Adrenal gland (tissue), 12 donors: ENCODE measurements around the gene LILRA6. TPM values are rescaled to one million over a fixed set of nuclear protein-coding genes. Genes with fewer than 3 reads are reported as not detected.

Experiments
- DNase-seq, 7 donors: peaks; one replicate each; pipeline ENCODE4 v3.0.0-alpha.2; 2019 to 2020
- H3K27ac ChIP-seq, 5 donors: fragments of 200-600 bp; sonication (generic) in 4 of 5; 1 replicate in 3 of 5; 2 replicates in 2 of 5; pipeline versions ENCODE4 v1.5.1 to v1.8.0; 2016 to 2020; ENCODE audit warnings: mild to moderate bottlenecking in 1 of 5
- H3K27me3 ChIP-seq: fragments of 200-600 bp; 2 replicates; pipeline ENCODE4 v1.8.0; 2021
- H3K36me3 ChIP-seq, 2 donors: fragments of 200-600 bp; replicated peaks in 1 of 2; 1 replicate in 1 of 2; 2 replicates in 1 of 2; pipeline versions ENCODE4 v1.5.1 to v1.8.0; 2018 to 2022
- H3K4me1 ChIP-seq, 2 donors: fragments of 200-600 bp; replicated peaks in 1 of 2; 1 replicate in 1 of 2; 2 replicates in 1 of 2; pipeline versions ENCODE4 v1.5.1 to v1.8.0; 2018 to 2021
- H3K4me3 ChIP-seq, 4 donors: fragments of 200-600 bp; sonication (generic) in 3 of 4; one replicate each; pipeline ENCODE4 v1.5.1; 2016 to 2018
- H3K9me3 ChIP-seq, 3 donors: fragments of 200-600 bp; sonication (generic) in 1 of 3; replicated peaks in 1 of 3; 1 replicate in 2 of 3; 2 replicates in 1 of 3; pipeline versions ENCODE4 v1.5.1 to v1.8.0; 2016 to 2021
- POLR2A ChIP-seq, 2 donors: fragments of 450-650 bp; IDR thresholded peaks; one replicate each; pipeline ENCODE4 v1.6.1; 2017; ENCODE audit warnings: antibody characterized with exemption in 2 of 2, mild to moderate bottlenecking in 2 of 2, moderate library complexity in 1 of 2
- WGBS, 4 donors: extraction: QIAGEN DNeasy Blood & Tissue Kit in 2 of 4; methylation state at CpG; one replicate each; pipeline versions ENCODE4 v1.1.5 to v1.1.7; 2013 to 2017; 5-methylcytosine and 5-hydroxymethylcytosine counted together
- intact Hi-C, 2 donors: fragments of 100-400 bp; cut with DNase I; formaldehyde crosslinking; loops; one replicate each; pipeline versions ENCODE4 v1.14.1 to v1.15.0; 2022 to 2023
- microRNA-seq, 3 donors: library from miRNA; unstranded; fragments of <30 nt; microRNA quantifications; one replicate each; pipeline ENCODE4, GENCODE V29; 2017 to 2020
- polyA plus RNA-seq, 3 donors: library from polyadenylated mRNA; stranded (reverse); fragments of 200-250 nt in 2 of 3; fragments of 350-450 nt in 1 of 3; fragmentation: Illumina TruSeq in 1 of 3; extraction: RNeasy Lipid Tissue Mini Kit (QIAGEN cat#74804) in 1 of 3; gene quantifications; one replicate each; pipeline ENCODE4 v1.2.3, GENCODE V29; 2013 to 2014
- small RNA-seq, 2 donors: library from RNA; depleted of rRNA; stranded (forward); fragments of <200 nt; gene quantifications; one replicate each; pipeline ENCODE3, GENCODE V24; 2016
- total RNA-seq, 9 donors: library from RNA; depleted of rRNA in 4 of 9; stranded (reverse); fragments of >200 nt in 4 of 9; fragments of 120-200 nt in 1 of 9; fragmentation: NEBNext Ultra II Directional in 1 of 9; extraction: Animal tissue kit (Norgen Biotek cat#: 25700) in 1 of 9; gene quantifications; one replicate each; pipeline versions ENCODE4 v1.1.0 to v1.2.4, GENCODE V29; 2013 to 2023
- TF ChIP-seq, protein P1 (sequence below), 6 experiments: fragments of 450-650 bp in 4 of 6; fragments of 200-600 bp in 2 of 6; sonication (generic) in 1 of 6; IDR thresholded peaks; 1 replicate in 5 of 6; 2 replicates in 1 of 6; pipeline versions ENCODE4 v1.5.1 to v1.8.0; 2016 to 2021; ENCODE audit warnings: antibody characterized with exemption in 6 of 6, mild to moderate bottlenecking in 2 of 6, moderate library complexity in 1 of 6
- donor health status: healthy with polysubstance abuse.
- donor health status: Bipolar disorder and iron deficiency.
- donor health status: DM: yes; HTN: yes; CAD: no.
- donor health status: DM: no; HTN: no; CAD: no.
- donor health status: DM: no; HTN: no; CAD: no.
- donor health status: DM: yes; HTN: yes; CAD: no.

The LILRA6 gene
- total and polyA plus RNA-seq, 12 donors, result 0.30 to 9.3 (median 4.8) TPM

DNA sequence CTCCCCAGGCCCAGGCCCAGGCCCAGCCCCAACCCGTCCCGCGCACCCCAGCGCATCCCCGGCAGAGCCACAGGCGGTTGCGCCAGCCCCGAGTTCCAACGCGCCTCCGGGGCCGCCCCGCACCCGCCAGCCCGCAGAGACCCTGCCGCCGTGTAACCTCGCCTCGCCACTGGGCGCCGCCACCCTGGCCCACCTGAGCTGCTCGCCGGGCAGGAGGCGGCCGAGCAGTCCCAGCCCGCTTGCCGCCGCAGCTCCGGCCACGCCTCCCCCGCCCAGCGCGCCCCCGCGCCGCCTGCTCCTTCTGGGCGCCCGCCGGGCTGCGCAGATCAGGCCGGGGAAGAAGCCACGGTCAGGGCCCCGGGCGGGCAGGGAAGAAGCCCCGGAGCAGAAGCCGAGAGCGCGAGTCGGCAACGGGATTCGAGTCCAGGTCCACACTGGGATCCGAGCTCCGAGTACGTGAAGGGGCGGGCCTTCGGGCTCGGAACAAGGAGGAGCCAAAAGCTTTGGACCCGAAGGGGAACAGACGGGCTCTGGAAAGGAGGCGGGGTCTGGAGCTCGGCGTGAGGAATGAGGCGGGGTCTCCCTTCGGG lies 53.4 kb downstream of the LILRA6 start, which contains the start of gene MBOAT7:
TSS of gene MBOAT7 (minus strand) at position 436 of the 590 bp plus-strand sequence. CDS start 1,072 bp downstream, outside the sequence.
- TF ChIP-seq, protein P1, sequence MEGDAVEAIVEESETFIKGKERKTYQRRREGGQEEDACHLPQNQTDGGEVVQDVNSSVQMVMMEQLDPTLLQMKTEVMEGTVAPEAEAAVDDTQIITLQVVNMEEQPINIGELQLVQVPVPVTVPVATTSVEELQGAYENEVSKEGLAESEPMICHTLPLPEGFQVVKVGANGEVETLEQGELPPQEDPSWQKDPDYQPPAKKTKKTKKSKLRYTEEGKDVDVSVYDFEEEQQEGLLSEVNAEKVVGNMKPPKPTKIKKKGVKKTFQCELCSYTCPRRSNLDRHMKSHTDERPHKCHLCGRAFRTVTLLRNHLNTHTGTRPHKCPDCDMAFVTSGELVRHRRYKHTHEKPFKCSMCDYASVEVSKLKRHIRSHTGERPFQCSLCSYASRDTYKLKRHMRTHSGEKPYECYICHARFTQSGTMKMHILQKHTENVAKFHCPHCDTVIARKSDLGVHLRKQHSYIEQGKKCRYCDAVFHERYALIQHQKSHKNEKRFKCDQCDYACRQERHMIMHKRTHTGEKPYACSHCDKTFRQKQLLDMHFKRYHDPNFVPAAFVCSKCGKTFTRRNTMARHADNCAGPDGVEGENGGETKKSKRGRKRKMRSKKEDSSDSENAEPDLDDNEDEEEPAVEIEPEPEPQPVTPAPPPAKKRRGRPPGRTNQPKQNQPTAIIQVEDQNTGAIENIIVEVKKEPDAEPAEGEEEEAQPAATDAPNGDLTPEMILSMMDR (IDR thresholded peaks at IDR 0.05), result peak in 3 of 6 experiments; percentile 17 to 48 (median 44)
- TF ChIP-seq POLR2A (IDR thresholded peaks at IDR 0.05), result peak; percentile 38 to 67
- Histone ChIP-seq H3K27me3 (no peaks in the 10 kb centered on the region), H3K4me1 (peaks cover 32 to 34% of the 10 kb centered on the region in 2 donors), H3K27ac (peak within 1 kb of the TSS; percentile 94 to 100 (median 99)), H3K9me3 (no peaks in the 10 kb centered on the region), H3K4me3 (peak within 1 kb of the TSS; percentile 31 to 83 (median 60)), H3K36me3 (peaks cover 0 to 21% of the 10 kb centered on the region in 2 donors)
- intact Hi-C loops, result no loop called here
- WGBS, 4 donors, result 0 to 1% (median 0%) methylated on average over 15 to 64 of the region's 64 CpGs
- no peak for DNase-seq

DNA sequence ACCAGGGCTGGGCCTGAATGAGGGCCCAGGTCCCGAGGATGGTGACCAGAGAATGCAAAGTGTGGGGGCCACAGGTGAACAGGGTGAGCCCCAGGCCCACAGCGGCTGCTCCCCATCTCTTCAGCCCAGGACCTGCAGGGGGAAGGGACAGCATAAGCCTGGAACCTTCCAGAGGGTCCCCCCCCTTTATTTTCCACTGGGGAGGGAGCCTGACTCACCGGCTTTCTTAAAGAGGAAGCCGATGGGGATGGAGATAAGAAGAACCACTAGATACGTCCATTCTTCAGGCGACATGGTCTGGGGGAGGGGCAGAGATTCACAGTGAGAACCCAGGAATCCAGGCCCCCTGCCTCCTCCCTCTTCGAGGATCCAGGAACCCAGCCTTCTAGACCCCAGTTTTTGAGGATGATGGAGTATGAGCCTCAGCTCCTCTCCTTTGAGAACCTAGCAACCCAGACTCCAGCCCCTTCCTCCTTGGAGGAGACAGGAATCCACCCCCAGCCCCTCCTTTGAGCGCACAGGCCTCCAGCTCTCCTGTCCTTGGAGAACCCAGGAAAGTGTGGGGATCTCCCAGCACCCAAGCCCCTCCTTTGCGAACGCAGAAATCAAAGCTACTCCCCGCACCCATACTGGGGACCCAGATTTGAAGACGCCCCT lies 54.2 kb downstream of the LILRA6 start:
- TF ChIP-seq POLR2A (IDR thresholded peaks at IDR 0.05), result no peak
- TF ChIP-seq, protein P1 (IDR thresholded peaks at IDR 0.05), result no peak
- Histone ChIP-seq H3K4me3 (peak overlapping the region in 3 of 4 donors; percentile 57 to 81 (median 64)), H3K4me1 (peaks cover 32 to 34% of the 10 kb centered on the region in 2 donors), H3K9me3 (no peaks in the 10 kb centered on the region), H3K36me3 (peaks cover 0 to 19% of the 10 kb centered on the region in 2 donors), H3K27ac (peak overlapping the region; percentile 91 to 100 (median 99)), H3K27me3 (no peaks in the 10 kb centered on the region)
- intact Hi-C loops, result no loop called here
- 7 to 15% (median 11%) methylated on average over 8 to 12 of the region's 12 CpGs for WGBS, 4 donors
- peak in 6 of 7 donors; percentile 71 to 90 (median 78) for DNase-seq

DNA sequence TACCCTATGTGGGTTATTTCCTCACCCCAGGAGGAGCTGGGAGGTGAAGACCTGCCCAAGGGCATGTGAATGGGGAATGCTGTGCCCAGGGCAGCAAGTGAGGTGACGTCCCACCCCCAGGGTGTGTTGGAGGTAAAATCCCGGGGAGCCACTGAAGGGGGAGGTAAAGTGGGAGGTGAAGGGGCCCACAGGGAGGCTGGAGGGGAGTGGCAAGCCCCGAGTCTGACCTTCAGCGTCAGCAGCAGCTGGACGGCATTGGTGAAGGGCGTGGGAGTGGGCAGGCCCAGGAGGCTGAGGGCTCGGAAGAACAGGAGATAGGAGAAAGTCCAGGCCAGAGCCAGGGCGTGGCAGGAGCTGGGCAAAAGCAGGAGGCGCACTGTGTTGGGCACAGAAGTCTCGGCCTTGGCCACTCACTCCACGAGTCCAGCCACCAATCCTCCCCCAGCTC lies 55.6 kb downstream of the LILRA6 start:
- DNase-seq, result peak; percentile 65 to 92 (median 81)

More for the DNA sequence above, 55.6 kb downstream of the LILRA6 start:
- H3K27ac ChIP-seq, result peak overlapping the region; percentile 56 to 99 (median 83)
- no peaks in the 10 kb centered on the region for H3K27me3 ChIP-seq
- H3K4me1 ChIP-seq, result peaks cover 26 to 27% of the 10 kb centered on the region in 2 donors
- intact Hi-C loops, result no loop called here
- H3K4me3 ChIP-seq, result peak overlapping the region in 1 of 4 donors; percentile 81
- peaks cover 0 to 19% of the 10 kb centered on the region in 2 donors for H3K36me3 ChIP-seq
- no peaks in the 10 kb centered on the region for H3K9me3 ChIP-seq
- TF ChIP-seq, protein P1 (IDR thresholded peaks at IDR 0.05), result no peak
- peak; percentile 26 to 65 for TF ChIP-seq POLR2A (IDR thresholded peaks at IDR 0.05)
- WGBS, 4 donors, result 47 to 62% (median 54%) methylated on average over 11 of the region's 11 CpGs

Small RNA genes lying within 50 kb of the gene (microRNA-seq; reads per million reads assigned to microRNA genes)
- 0 reads per million in 3 donors for gene MIR4752

Small RNA genes lying within 50 kb of the gene (small RNA-seq; reads per million reads assigned to genes)
- 0 reads per million in 2 donors for gene MIR4752
- gene RNU6-1307P, result 0 reads per million in 2 donors

Other genes with a start within 250 kb of the LILRA6 start
- under 1 TPM in 1 of 9 donors, not detected in 8; 0.83 TPM for gene VSTM1, start 178.9 kb downstream of the LILRA6 start, total RNA-seq
- gene VSTM1, start 178.9 kb downstream of the LILRA6 start, polyA plus RNA-seq, result not detected
- gene TARM1, start 161.4 kb downstream of the LILRA6 start, total RNA-seq, result not detected
- not detected for gene TARM1, start 161.4 kb downstream of the LILRA6 start, polyA plus RNA-seq
- gene OSCAR, start 142.0 kb downstream of the LILRA6 start, total RNA-seq, result 1 to 10 TPM in 6 of 9 donors, under 1 TPM in 2, not detected in 1; 0.11 to 6.6 (median 2.2) TPM
- gene OSCAR, start 142.0 kb downstream of the LILRA6 start, polyA plus RNA-seq, result 1 to 10 TPM in 2 of 3 donors, under 1 TPM in 1; 0.55 to 6.0 (median 3.3) TPM
- gene NDUFA3, start 139.9 kb downstream of the LILRA6 start, total RNA-seq, result 100 to 1,000 TPM in 6 of 9 donors, 10 to 100 TPM in 3; 33.2 to 257 (median 150) TPM
- gene NDUFA3, start 139.9 kb downstream of the LILRA6 start, polyA plus RNA-seq, result 1,000 to 10,000 TPM in 2 of 3 donors, 100 to 1,000 TPM in 1; 237 to 1,730 (median 1,627) TPM
- 10 to 100 TPM; 19.5 to 28.0 (median 24.1) TPM for gene TFPT, start 127.1 kb downstream of the LILRA6 start, total RNA-seq
- 10 to 100 TPM; 11.4 to 58.6 (median 40.4) TPM for gene TFPT, start 127.1 kb downstream of the LILRA6 start, polyA plus RNA-seq
- gene PRPF31, start 127.0 kb downstream of the LILRA6 start, total RNA-seq, result 10 to 100 TPM; 36.1 to 72.5 (median 49.5) TPM
- 10 to 100 TPM; 54.4 to 91.7 (median 74.6) TPM for gene PRPF31, start 127.0 kb downstream of the LILRA6 start, polyA plus RNA-seq
- 10 to 100 TPM in 8 of 9 donors, 1 to 10 TPM in 1; 8.3 to 61.0 (median 46.7) TPM for gene CNOT3, start 105.0 kb downstream of the LILRA6 start, total RNA-seq
- gene CNOT3, start 105.0 kb downstream of the LILRA6 start, polyA plus RNA-seq, result 10 to 100 TPM; 47.0 to 82.3 (median 66.6) TPM
- 10 to 100 TPM in 3 of 9 donors, 1 to 10 TPM in 6; 5.0 to 21.7 (median 9.5) TPM for gene LENG1, start 83.1 kb downstream of the LILRA6 start, total RNA-seq
- 10 to 100 TPM in 2 of 3 donors, 1 to 10 TPM in 1; 5.7 to 22.0 (median 14.8) TPM for gene LENG1, start 83.1 kb downstream of the LILRA6 start, polyA plus RNA-seq
- gene TMC4, start 69.6 kb downstream of the LILRA6 start, total RNA-seq, result 10 to 100 TPM in 1 of 9 donors, 1 to 10 TPM in 6, under 1 TPM in 2; 0.55 to 18.2 (median 1.3) TPM
- gene TMC4, start 69.6 kb downstream of the LILRA6 start, polyA plus RNA-seq, result 10 to 100 TPM in 1 of 3 donors, 1 to 10 TPM in 1, under 1 TPM in 1; 0.48 to 10.5 (median 1.5) TPM
- 100 to 1,000 TPM in 8 of 9 donors, 10 to 100 TPM in 1; 98.0 to 670 (median 413) TPM for gene MBOAT7, start 53.2 kb downstream of the LILRA6 start, total RNA-seq
- gene MBOAT7, start 53.2 kb downstream of the LILRA6 start, polyA plus RNA-seq, result 100 to 1,000 TPM; 130 to 190 (median 189) TPM
- 100 to 1,000 TPM in 5 of 9 donors, 10 to 100 TPM in 4; 52.6 to 201 (median 107) TPM for gene TSEN34, start 51.5 kb downstream of the LILRA6 start, total RNA-seq
- 10 to 100 TPM; 21.5 to 41.2 (median 26.1) TPM for gene TSEN34, start 51.5 kb downstream of the LILRA6 start, polyA plus RNA-seq
- gene RPS9, start 41.9 kb downstream of the LILRA6 start, total RNA-seq, result 1,000 to 10,000 TPM in 8 of 9 donors, 100 to 1,000 TPM in 1; 928 to 2,677 (median 1,796) TPM
- 1,000 to 10,000 TPM in 2 of 3 donors, 100 to 1,000 TPM in 1; 545 to 3,006 (median 1,900) TPM for gene RPS9, start 41.9 kb downstream of the LILRA6 start, polyA plus RNA-seq
- gene LILRB3, start 19.8 kb downstream of the LILRA6 start, total RNA-seq, result 10 to 100 TPM in 6 of 9 donors, 1 to 10 TPM in 1, under 1 TPM in 2; 0.22 to 56.2 (median 11.7) TPM
- 10 to 100 TPM in 1 of 3 donors, 1 to 10 TPM in 2; 2.8 to 32.6 (median 9.5) TPM for gene LILRB3, start 19.8 kb downstream of the LILRA6 start, polyA plus RNA-seq
- gene LILRB5, start 14.5 kb upstream of the LILRA6 start, total RNA-seq, result 10 to 100 TPM in 8 of 9 donors, 1 to 10 TPM in 1; 4.2 to 68.6 (median 37.2) TPM
- 10 to 100 TPM in 2 of 3 donors, 1 to 10 TPM in 1; 9.8 to 23.0 (median 22.4) TPM for gene LILRB5, start 14.5 kb upstream of the LILRA6 start, polyA plus RNA-seq
- gene LILRB2, start 38.3 kb upstream of the LILRA6 start, total RNA-seq, result 10 to 100 TPM in 2 of 9 donors, 1 to 10 TPM in 5, under 1 TPM in 2; 0.50 to 14.7 (median 7.2) TPM
- 10 to 100 TPM in 2 of 3 donors, 1 to 10 TPM in 1; 4.2 to 16.5 (median 10.7) TPM for gene LILRB2, start 38.3 kb upstream of the LILRA6 start, polyA plus RNA-seq
- 1 to 10 TPM in 6 of 9 donors, under 1 TPM in 2, not detected in 1; 0.72 to 6.2 (median 3.0) TPM for gene LILRA5, start 70.4 kb upstream of the LILRA6 start, total RNA-seq
- gene LILRA5, start 70.4 kb upstream of the LILRA6 start, polyA plus RNA-seq, result 1 to 10 TPM; 1.9 to 3.1 (median 2.1) TPM
- gene LILRA4, start 96.4 kb upstream of the LILRA6 start, total RNA-seq, result 1 to 10 TPM in 1 of 9 donors, under 1 TPM in 4, not detected in 4; 0.06 to 1.3 (median 0.24) TPM
- not detected for gene LILRA4, start 96.4 kb upstream of the LILRA6 start, polyA plus RNA-seq
- 10 to 100 TPM in 8 of 9 donors, 1 to 10 TPM in 1; 3.5 to 80.7 (median 49.4) TPM for gene LAIR1, start 122.1 kb upstream of the LILRA6 start, total RNA-seq
- 10 to 100 TPM; 14.4 to 39.2 (median 21.6) TPM for gene LAIR1, start 122.1 kb upstream of the LILRA6 start, polyA plus RNA-seq
- gene TTYH1, start 172.7 kb upstream of the LILRA6 start, total RNA-seq, result 1 to 10 TPM in 3 of 9 donors, under 1 TPM in 3, not detected in 3; 0.61 to 4.0 (median 1.2) TPM
- 1 to 10 TPM in 2 of 3 donors, not detected in 1; 1.6 to 1.7 TPM for gene TTYH1, start 172.7 kb upstream of the LILRA6 start, polyA plus RNA-seq
- gene LENG8, start 206.4 kb upstream of the LILRA6 start, total RNA-seq, result 100 to 1,000 TPM in 4 of 9 donors, 10 to 100 TPM in 5; 21.7 to 207 (median 75.1) TPM
- gene LENG8, start 206.4 kb upstream of the LILRA6 start, polyA plus RNA-seq, result 100 to 1,000 TPM in 2 of 3 donors, 10 to 100 TPM in 1; 17.4 to 725 (median 247) TPM
- 10 to 100 TPM in 2 of 9 donors, 1 to 10 TPM in 7; 2.2 to 15.3 (median 8.2) TPM for gene LENG9, start 221.0 kb upstream of the LILRA6 start, total RNA-seq
- gene LENG9, start 221.0 kb upstream of the LILRA6 start, polyA plus RNA-seq, result 1 to 10 TPM; 1.3 to 4.2 (median 3.1) TPM
- 10 to 100 TPM in 7 of 9 donors, 1 to 10 TPM in 2; 8.0 to 27.9 (median 15.6) TPM for gene CDC42EP5, start 230.5 kb upstream of the LILRA6 start, total RNA-seq
- 10 to 100 TPM in 2 of 3 donors, under 1 TPM in 1; 0.44 to 36.0 (median 16.5) TPM for gene CDC42EP5, start 230.5 kb upstream of the LILRA6 start, polyA plus RNA-seq